Testis (tissue), 2 donors: ENCODE data around the gene ZNF350.

ENCODE experiments used
- CTCF ChIP-seq, 3 experiments: fragments of 450-650 bp in 2 of 3; fragments of 200-600 bp in 1 of 3; sonication (generic) in 1 of 3; IDR thresholded peaks; one replicate each; pipeline ENCODE4 v1.5.1; 2016 to 2019; ENCODE audit warnings: antibody characterized with exemption in 3 of 3, mild to moderate bottlenecking in 2 of 3, moderate library complexity in 1 of 3
- POLR2A ChIP-seq: fragments of 450-650 bp; IDR thresholded peaks from one replicate; pipeline ENCODE4 v1.6.1; 2017; ENCODE audit warnings: antibody characterized with exemption, mild to moderate bottlenecking, moderate library complexity

- TF ChIP-seq POLR2A = no peak
- TF ChIP-seq CTCF (IDR thresholded peaks at IDR 0.05) = no peak
Measured at GRCh38 chr19:51959791-51960190, 26.8 kb downstream of the ZNF350 start.
